OCI-LY1 (cell line): ENCODE measurements around the gene GALNT10.

Experiments
- CTCF ChIP-seq: fragments of 200-600 bp; sonication (generic), shearing (Covaris generic); IDR thresholded peaks from 2 replicates; pipeline ENCODE4 v1.5.1; 2017; ENCODE audit warnings: mild to moderate bottlenecking, antibody characterized with exemption, low read length, moderate library complexity, mixed read lengths
- EZH2 ChIP-seq: fragments of 200-600 bp; sonication (generic), shearing (Covaris generic); IDR thresholded peaks from 2 replicates; pipeline ENCODE4 v1.8.0; 2017; ENCODE audit warnings: borderline replicate concordance, mixed run types, mild to moderate bottlenecking, antibody characterized with exemption, low read length, moderate library complexity, mixed read lengths

- TF ChIP-seq EZH2: no peak
- TF ChIP-seq CTCF: no peak
Observed at GRCh38 chr5:154265197-154265773, 74.8 kb downstream of the GALNT10 start.
